Prostate gland (tissue), 2 donors: ENCODE results near the gene ANTXRL.

Experiments
- POLR2AphosphoS5 ChIP-seq: sonication (generic); formaldehyde crosslinking; IDR thresholded peaks from one replicate; pipeline ENCODE4 v1.6.1; 2017; ENCODE audit warnings: antibody characterized with exemption
- TF ChIP-seq, protein P1 (sequence below), 4 experiments: fragments of 200-600 bp in 2 of 4; fragments of 450-650 bp in 2 of 4; sonication (generic) in 2 of 4; IDR thresholded peaks; 1 replicate in 3 of 4; 2 replicates in 1 of 4; pipeline ENCODE4 v1.5.1; 2016 to 2019; ENCODE audit warnings: antibody characterized with exemption in 4 of 4, mild to moderate bottlenecking in 2 of 4, moderate library complexity in 2 of 4

DNA sequence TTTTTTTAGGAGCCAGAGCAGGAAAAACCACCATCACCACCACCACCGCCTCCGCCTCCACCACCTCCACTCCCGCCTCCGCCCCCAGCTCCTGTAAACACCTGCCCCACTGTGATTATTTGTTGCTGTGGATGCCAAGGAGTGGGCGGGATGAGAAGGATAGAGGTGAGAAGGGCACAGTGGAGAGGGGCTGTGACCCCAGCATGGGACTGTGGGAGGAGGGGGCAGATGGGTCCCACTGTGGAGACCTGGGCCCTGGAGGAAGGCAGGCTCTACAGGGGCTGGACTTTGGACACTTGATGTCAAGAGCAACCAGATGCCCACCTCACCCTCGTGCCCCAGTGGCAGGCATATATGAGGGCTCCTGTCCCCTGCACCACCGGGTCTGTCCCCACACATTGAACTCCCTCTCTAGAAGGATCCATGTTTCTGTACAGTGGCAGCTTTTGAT is 24.7 kb downstream of the ANTXRL start:
- TF ChIP-seq, protein P1, sequence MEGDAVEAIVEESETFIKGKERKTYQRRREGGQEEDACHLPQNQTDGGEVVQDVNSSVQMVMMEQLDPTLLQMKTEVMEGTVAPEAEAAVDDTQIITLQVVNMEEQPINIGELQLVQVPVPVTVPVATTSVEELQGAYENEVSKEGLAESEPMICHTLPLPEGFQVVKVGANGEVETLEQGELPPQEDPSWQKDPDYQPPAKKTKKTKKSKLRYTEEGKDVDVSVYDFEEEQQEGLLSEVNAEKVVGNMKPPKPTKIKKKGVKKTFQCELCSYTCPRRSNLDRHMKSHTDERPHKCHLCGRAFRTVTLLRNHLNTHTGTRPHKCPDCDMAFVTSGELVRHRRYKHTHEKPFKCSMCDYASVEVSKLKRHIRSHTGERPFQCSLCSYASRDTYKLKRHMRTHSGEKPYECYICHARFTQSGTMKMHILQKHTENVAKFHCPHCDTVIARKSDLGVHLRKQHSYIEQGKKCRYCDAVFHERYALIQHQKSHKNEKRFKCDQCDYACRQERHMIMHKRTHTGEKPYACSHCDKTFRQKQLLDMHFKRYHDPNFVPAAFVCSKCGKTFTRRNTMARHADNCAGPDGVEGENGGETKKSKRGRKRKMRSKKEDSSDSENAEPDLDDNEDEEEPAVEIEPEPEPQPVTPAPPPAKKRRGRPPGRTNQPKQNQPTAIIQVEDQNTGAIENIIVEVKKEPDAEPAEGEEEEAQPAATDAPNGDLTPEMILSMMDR (IDR thresholded peaks at IDR 0.05), result no peak
- TF ChIP-seq POLR2AphosphoS5, result no peak
